ENCODE measurements around the gene NCAM2. TPM values are rescaled to one million over a fixed set of nuclear protein-coding genes. Genes with fewer than 3 reads are reported as not detected.

Gene NCAM2
- total and polyA plus RNA-seq, 4 donors: 30.7 to 138 (median 61.1) TPM

DNA sequence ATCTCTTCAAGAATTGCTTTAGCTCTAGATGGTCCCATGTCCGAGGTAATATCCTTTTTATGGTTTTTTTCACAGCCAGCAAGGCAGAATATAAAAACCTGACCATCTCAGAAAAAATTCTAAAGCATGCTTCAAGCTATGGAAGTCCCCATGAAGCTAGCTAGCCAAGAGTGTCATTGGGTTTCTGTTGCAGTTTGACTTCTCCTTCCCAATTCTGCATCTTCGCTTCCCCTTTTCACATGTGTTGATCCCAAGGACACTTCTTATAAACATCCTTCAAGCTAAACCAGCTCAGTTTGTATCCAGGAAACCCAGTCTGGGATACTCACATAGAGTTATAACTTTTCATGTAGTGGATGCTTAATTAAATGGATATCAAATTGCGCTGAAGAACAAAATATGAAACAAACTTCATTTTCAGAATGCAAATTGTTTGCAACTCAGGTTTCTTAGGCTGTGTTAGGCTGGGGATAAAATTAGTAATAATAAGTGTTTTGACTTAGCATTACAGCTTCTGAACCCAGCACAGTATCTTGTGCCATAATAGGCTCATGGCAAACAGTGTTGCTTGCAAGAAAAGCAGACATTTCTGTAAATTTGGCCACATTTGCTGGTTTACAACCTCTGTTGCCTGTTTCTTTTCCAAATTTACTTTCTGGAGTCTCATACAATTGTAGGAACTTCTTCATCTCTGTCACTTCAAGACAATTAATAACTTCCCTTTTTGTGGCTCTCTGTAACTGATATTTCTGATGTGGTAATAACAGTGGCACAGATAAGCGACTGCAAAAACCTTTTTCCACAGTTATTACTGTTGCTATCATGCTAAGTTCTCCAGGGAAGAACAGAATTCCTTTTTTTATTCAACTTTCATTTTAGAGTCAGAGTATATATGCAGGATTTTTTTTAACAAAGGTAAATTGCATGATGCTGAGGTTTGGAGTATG lies 53.2 kb downstream of the NCAM2 start:
- no CpG with 5 or more reads among the region's 4 CpGs for WGBS (ENCODE audit: insufficient coverage)

DNA sequence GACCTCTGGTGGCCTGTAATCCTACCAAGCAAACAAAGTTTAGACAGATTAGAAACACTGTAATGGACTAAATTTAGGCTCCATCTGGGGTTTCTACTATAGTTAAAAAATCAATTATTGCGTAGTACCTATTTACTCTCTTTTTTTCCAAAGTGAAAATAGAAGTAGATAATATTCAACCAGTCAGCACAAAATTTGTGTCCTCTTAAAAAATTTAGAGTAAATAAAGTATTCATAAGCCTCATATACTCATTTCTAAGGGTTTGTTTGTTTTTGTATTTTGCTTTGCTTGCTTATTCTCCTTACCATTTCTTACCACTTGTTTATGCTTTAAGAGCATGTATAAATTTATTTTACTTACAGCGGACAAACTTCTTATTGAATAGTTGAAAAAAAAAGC lies 54.5 kb downstream of the NCAM2 start:
- DNase-seq (ENCODE audit: low read depth in 4 of 6, low spot score in 6 of 6): no peak
- Histone ChIP-seq H3K4me1 (ENCODE audit: control insufficient read depth, insufficient read depth, low read length) (no peaks in the 10 kb centered on the region), H3K27ac (ENCODE audit: low read depth, low read length) (no peak overlapping the region), H3K9me3 (ENCODE audit: control insufficient read depth, insufficient read depth, low read length) (no peaks in the 10 kb centered on the region), H3K27me3 (ENCODE audit: control insufficient read depth, insufficient read depth, low read length) (no peaks in the 10 kb centered on the region), H3K36me3 (ENCODE audit: control insufficient read depth, insufficient read depth, low read length) (no peaks in the 10 kb centered on the region), H3K4me3 (ENCODE audit: low read depth, low read length) (no peak overlapping the region)
- WGBS (ENCODE audit: insufficient coverage): no CpG with 5 or more reads among the region's 2 CpGs

More for the DNA sequence above, 53.2 kb downstream of the NCAM2 start:
- Histone ChIP-seq H3K27me3 (ENCODE audit: control insufficient read depth, insufficient read depth, low read length) (no peaks in the 10 kb centered on the region), H3K4me1 (ENCODE audit: control insufficient read depth, insufficient read depth, low read length) (no peaks in the 10 kb centered on the region), H3K9me3 (ENCODE audit: control insufficient read depth, insufficient read depth, low read length) (no peaks in the 10 kb centered on the region), H3K4me3 (ENCODE audit: low read depth, low read length) (no peak overlapping the region), H3K36me3 (ENCODE audit: control insufficient read depth, insufficient read depth, low read length) (no peaks in the 10 kb centered on the region), H3K27ac (ENCODE audit: low read depth, low read length) (no peak overlapping the region)
- DNase-seq (ENCODE audit: low read depth in 4 of 6, low spot score in 6 of 6): peak in 1 of 6 donors; percentile 8

DNA sequence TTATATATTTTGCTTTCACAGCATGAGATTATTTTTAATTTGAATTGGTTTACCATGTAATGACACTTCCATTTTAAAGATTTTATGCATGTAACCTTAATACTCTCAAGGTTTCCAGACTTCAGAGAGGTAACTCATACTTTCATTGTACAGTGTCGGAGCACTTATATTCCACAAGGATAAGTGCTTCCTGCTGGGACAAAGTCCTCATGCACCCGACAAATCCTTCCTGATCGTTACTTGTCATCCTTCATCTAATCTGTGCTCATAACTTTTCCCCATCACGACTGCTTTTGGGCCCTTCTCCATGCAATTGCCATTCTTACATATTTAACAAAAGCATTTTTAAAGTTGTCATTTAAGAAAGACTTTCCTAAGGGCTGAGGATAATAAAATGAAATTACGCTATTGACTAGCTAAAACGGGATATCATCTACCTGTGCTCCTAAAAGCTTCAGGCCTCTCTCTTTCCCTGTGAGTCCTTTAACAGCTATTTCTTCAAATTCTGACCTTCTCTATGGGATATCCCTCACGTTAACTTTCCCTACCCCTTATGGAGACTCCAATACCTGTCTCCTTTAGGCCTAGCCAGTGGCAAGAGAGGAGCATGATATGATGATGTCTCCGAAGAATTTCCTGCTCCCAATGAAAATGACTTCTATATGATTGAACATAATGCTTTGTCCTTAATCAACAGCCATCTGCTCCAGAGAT lies 59.3 kb downstream of the NCAM2 start:
- H3K27me3 ChIP-seq (ENCODE audit: control insufficient read depth, insufficient read depth, low read length): no peaks in the 10 kb centered on the region
- 68% methylated on average over 4 of the region's 8 CpGs for WGBS (ENCODE audit: insufficient coverage)
- H3K27ac ChIP-seq (ENCODE audit: low read depth, low read length): no peak overlapping the region
- H3K4me1 ChIP-seq (ENCODE audit: control insufficient read depth, insufficient read depth, low read length): no peaks in the 10 kb centered on the region
- H3K4me3 ChIP-seq (ENCODE audit: low read depth, low read length): no peak overlapping the region
- DNase-seq (ENCODE audit: low read depth in 4 of 6, low spot score in 6 of 6): peak in 1 of 6 donors; percentile 18
- no peaks in the 10 kb centered on the region for H3K9me3 ChIP-seq (ENCODE audit: control insufficient read depth, insufficient read depth, low read length)
- no peaks in the 10 kb centered on the region for H3K36me3 ChIP-seq (ENCODE audit: control insufficient read depth, insufficient read depth, low read length)

DNA sequence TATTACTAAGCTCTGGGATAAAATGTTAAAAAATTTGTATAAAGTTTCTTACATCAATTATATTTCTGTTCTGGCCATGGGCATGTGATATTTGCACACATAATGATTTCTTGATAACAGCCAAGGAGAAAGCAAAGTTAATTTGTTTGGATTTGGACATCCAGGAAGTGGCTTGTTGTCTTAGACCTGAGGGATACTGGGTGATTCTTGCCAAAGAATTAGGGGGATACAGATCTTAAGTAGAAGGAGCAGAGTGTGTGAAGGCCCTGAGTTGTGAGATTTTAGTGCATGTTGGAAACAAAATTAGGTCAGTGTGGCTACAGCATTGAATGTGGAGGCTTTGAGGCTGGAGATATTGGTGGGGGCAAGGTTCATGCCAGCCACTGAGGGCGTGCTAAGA lies 65.6 kb downstream of the NCAM2 start:
- Histone ChIP-seq H3K27me3 (ENCODE audit: control insufficient read depth, insufficient read depth, low read length) (no peaks in the 10 kb centered on the region), H3K9me3 (ENCODE audit: control insufficient read depth, insufficient read depth, low read length) (no peaks in the 10 kb centered on the region), H3K36me3 (ENCODE audit: control insufficient read depth, insufficient read depth, low read length) (no peaks in the 10 kb centered on the region), H3K4me3 (ENCODE audit: low read depth, low read length) (no peak overlapping the region), H3K27ac (ENCODE audit: low read depth, low read length) (no peak overlapping the region), H3K4me1 (ENCODE audit: control insufficient read depth, insufficient read depth, low read length) (no peaks in the 10 kb centered on the region)
- no CpG with 5 or more reads among the region's 1 CpG for WGBS (ENCODE audit: insufficient coverage)
- no peak for DNase-seq (ENCODE audit: low read depth in 4 of 6, low spot score in 6 of 6)

DNA sequence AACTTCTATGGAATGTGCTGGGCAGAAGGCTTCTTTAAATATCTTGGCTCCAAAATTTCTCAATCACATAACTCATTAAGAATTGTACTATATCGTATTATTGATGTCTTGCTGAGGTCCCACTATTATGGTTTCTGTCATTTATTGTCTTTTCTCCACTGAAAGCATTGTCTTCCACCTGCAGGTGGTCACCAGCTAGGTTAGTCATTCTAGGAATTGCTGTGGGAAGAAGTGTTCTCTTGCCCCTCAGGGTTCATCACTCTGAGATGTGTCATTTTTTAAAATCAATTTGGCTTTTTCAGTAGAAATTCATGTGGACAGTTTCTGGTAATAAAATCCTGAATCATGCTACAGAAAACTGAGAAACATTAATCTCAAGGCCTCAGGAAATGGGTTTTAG lies 66.1 kb downstream of the NCAM2 start:
- no peaks in the 10 kb centered on the region for H3K4me1 ChIP-seq (ENCODE audit: control insufficient read depth, insufficient read depth, low read length)
- DNase-seq (ENCODE audit: low read depth in 4 of 6, low spot score in 6 of 6): no peak
- no peaks in the 10 kb centered on the region for H3K36me3 ChIP-seq (ENCODE audit: control insufficient read depth, insufficient read depth, low read length)
- no CpG with 5 or more reads among the region's 1 CpG for WGBS (ENCODE audit: insufficient coverage)
- H3K9me3 ChIP-seq (ENCODE audit: control insufficient read depth, insufficient read depth, low read length): no peaks in the 10 kb centered on the region
- H3K27me3 ChIP-seq (ENCODE audit: control insufficient read depth, insufficient read depth, low read length): no peaks in the 10 kb centered on the region
- H3K27ac ChIP-seq (ENCODE audit: low read depth, low read length): no peak overlapping the region
- H3K4me3 ChIP-seq (ENCODE audit: low read depth, low read length): no peak overlapping the region

DNA sequence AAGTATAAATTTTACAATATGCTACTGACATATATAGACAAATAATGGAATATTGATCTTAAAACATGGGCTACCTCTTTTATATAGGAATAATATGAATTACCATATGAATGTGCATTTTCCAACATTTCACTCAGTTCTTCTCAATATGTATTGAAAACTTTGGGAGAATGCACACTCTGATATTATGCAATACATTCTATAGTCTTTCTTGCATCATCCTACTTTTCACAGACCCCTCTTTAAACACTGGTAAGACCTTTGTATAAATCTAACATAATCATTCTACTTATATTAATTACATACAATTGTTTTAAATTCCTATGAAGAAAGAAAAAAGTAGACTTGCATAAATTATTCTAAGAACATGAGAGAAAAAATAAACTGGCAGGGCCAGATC lies 69.2 kb downstream of the NCAM2 start:
- no peaks in the 10 kb centered on the region for H3K36me3 ChIP-seq (ENCODE audit: control insufficient read depth, insufficient read depth, low read length)
- no peak overlapping the region for H3K27ac ChIP-seq (ENCODE audit: low read depth, low read length)
- no peak for DNase-seq (ENCODE audit: low read depth in 4 of 6, low spot score in 6 of 6)
- no peaks in the 10 kb centered on the region for H3K4me1 ChIP-seq (ENCODE audit: control insufficient read depth, insufficient read depth, low read length)
- H3K4me3 ChIP-seq (ENCODE audit: low read depth, low read length): no peak overlapping the region
- H3K27me3 ChIP-seq (ENCODE audit: control insufficient read depth, insufficient read depth, low read length): no peaks in the 10 kb centered on the region
- H3K9me3 ChIP-seq (ENCODE audit: control insufficient read depth, insufficient read depth, low read length): no peaks in the 10 kb centered on the region

DNA sequence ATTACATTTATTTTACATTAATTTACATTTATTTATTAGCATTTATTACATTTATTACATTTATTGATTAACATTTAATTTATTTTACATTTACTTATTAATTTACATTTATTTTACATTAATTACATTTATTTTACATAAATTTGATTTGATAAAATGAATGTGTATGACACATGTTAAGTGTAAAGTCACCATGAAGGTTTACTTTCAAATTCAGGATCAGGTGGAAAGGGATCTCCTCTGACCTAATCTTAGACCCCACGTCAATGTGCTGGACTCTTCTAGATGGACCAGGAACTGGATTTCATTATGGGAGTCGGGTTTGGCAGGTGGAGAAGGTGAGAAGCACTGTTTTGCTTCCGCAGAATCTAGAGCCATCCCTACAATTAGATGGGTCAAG lies 76.1 kb downstream of the NCAM2 start:
- no peak overlapping the region for H3K27ac ChIP-seq (ENCODE audit: low read depth, low read length)
- H3K4me1 ChIP-seq (ENCODE audit: control insufficient read depth, insufficient read depth, low read length): no peaks in the 10 kb centered on the region
- no peaks in the 10 kb centered on the region for H3K27me3 ChIP-seq (ENCODE audit: control insufficient read depth, insufficient read depth, low read length)
- H3K4me3 ChIP-seq (ENCODE audit: low read depth, low read length): no peak overlapping the region
- no peaks in the 10 kb centered on the region for H3K36me3 ChIP-seq (ENCODE audit: control insufficient read depth, insufficient read depth, low read length)
- H3K9me3 ChIP-seq (ENCODE audit: control insufficient read depth, insufficient read depth, low read length): no peaks in the 10 kb centered on the region
- DNase-seq (ENCODE audit: low read depth in 4 of 6, low spot score in 6 of 6): no peak
- no CpG with 5 or more reads among the region's 3 CpGs for WGBS (ENCODE audit: insufficient coverage)

DNA sequence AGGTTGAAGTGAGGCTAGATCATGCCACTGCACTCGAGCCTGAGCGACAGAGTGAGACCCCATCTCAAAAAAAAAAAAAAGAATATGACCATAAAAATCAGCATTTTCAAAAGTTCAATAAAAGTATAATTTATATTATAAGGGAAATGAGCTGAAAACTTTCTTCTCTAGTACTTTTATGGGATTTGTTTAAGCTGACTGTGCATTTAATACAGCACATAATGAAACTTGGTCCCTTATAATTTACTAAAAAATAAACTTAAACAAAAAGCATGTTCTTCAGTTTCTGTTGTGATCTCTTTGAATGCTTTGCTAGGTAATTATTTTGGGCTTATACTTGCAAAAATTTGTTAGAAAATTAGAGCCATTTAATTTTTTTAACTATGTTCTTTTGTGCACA lies 77.8 kb downstream of the NCAM2 start:
- H3K27me3 ChIP-seq (ENCODE audit: control insufficient read depth, insufficient read depth, low read length): no peaks in the 10 kb centered on the region
- H3K27ac ChIP-seq (ENCODE audit: low read depth, low read length): no peak overlapping the region
- no peaks in the 10 kb centered on the region for H3K36me3 ChIP-seq (ENCODE audit: control insufficient read depth, insufficient read depth, low read length)
- no peak for DNase-seq (ENCODE audit: low read depth in 4 of 6, low spot score in 6 of 6)
- no peaks in the 10 kb centered on the region for H3K9me3 ChIP-seq (ENCODE audit: control insufficient read depth, insufficient read depth, low read length)
- no peaks in the 10 kb centered on the region for H3K4me1 ChIP-seq (ENCODE audit: control insufficient read depth, insufficient read depth, low read length)
- H3K4me3 ChIP-seq (ENCODE audit: low read depth, low read length): no peak overlapping the region
- no CpG with 5 or more reads among the region's 2 CpGs for WGBS (ENCODE audit: insufficient coverage)

DNA sequence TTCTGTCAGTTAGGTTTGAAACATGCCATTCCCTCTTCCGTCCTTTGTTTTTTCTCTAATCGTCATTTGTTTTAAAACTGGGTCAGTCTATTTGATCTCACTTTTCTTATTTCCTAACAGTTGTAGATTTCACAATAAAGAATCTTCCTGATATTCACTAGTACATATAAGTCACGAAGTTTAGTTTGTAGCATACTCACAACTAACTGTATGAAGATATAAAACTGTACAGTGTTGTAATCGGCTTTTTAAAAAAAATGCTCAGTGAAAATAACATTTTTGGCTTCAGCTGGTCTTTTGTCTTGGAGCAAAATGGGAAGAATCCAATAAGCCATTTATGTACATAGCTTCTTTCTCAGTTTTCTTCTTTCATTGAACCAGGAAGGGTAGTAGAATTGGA lies 78.3 kb downstream of the NCAM2 start:
- H3K27me3 ChIP-seq (ENCODE audit: control insufficient read depth, insufficient read depth, low read length): no peaks in the 10 kb centered on the region
- no peak for DNase-seq (ENCODE audit: low read depth in 4 of 6, low spot score in 6 of 6)
- H3K4me1 ChIP-seq (ENCODE audit: control insufficient read depth, insufficient read depth, low read length): no peaks in the 10 kb centered on the region
- WGBS (ENCODE audit: insufficient coverage): no CpG with 5 or more reads among the region's 4 CpGs
- H3K4me3 ChIP-seq (ENCODE audit: low read depth, low read length): no peak overlapping the region
- no peaks in the 10 kb centered on the region for H3K9me3 ChIP-seq (ENCODE audit: control insufficient read depth, insufficient read depth, low read length)
- no peak overlapping the region for H3K27ac ChIP-seq (ENCODE audit: low read depth, low read length)
- H3K36me3 ChIP-seq (ENCODE audit: control insufficient read depth, insufficient read depth, low read length): no peaks in the 10 kb centered on the region

DNA sequence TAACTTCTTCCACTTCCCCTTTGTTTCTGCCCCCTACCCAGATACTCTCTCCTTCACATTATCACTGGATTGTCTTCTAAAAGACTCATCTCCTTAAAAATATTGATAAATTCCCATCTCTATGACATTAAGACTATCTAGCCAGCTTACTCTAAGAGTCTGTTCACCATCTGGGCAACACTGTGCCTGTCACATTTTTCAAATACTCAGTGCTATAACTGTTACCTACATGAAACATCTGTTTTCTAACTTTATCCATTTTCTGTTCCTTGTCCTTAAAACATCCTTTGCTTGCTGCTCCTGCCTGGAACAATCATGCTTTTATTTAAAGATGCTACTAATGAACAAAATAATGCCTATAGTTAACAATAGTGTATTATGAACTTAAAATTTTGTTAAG lies 81.4 kb downstream of the NCAM2 start:
- Histone ChIP-seq H3K4me3 (ENCODE audit: low read depth, low read length) (no peak overlapping the region), H3K36me3 (ENCODE audit: control insufficient read depth, insufficient read depth, low read length) (no peaks in the 10 kb centered on the region), H3K27me3 (ENCODE audit: control insufficient read depth, insufficient read depth, low read length) (no peaks in the 10 kb centered on the region), H3K9me3 (ENCODE audit: control insufficient read depth, insufficient read depth, low read length) (no peaks in the 10 kb centered on the region), H3K27ac (ENCODE audit: low read depth, low read length) (no peak overlapping the region), H3K4me1 (ENCODE audit: control insufficient read depth, insufficient read depth, low read length) (no peaks in the 10 kb centered on the region)
- DNase-seq (ENCODE audit: low read depth in 4 of 6, low spot score in 6 of 6): no peak
